Measurements from ENCODE around the gene MYO5B. TPM values are rescaled to one million over a fixed set of nuclear protein-coding genes. Genes with fewer than 3 reads are reported as not detected.

Gene MYO5B
- total and polyA plus RNA-seq, 2 of the 4 experiments (the other 2 are of a cell fraction), result 0.24 to 0.54 TPM

GRCh38 chr18:49993299-49993698, 201.6 kb downstream of the MYO5B start:
- dilution Hi-C loops (cut with HindIII; ENCODE audit: low sequenced_read_pairs, unreplicated experiment), result no loop called here
- DNase-seq, result no peak
- H3K27ac ChIP-seq (ENCODE audit: insufficient read depth, low read length), result no peak overlapping the region
- no peak overlapping the region for H3K4me2 ChIP-seq (ENCODE audit: low read depth, low read length)
- no peak for ATAC-seq (ENCODE audit: low read depth)
- no peaks in the 10 kb centered on the region for H3K79me1 ChIP-seq (ENCODE audit: low read depth in 1 of 2, low read length in 2 of 2)
- no peaks in the 10 kb centered on the region for H4K20me1 ChIP-seq (ENCODE audit: insufficient read depth, low read length)
- H3K4me1 ChIP-seq (ENCODE audit: control insufficient read depth, insufficient read depth, low read length), result no peaks in the 10 kb centered on the region
- CTCF ChIA-PET, result no interaction called here
- H2AFZ ChIP-seq (replicated peaks; ENCODE audit: low read length, poor library complexity), result no peak overlapping the region
- H3K9me1 ChIP-seq (ENCODE audit: insufficient read depth, low read length), result no peaks in the 10 kb centered on the region
- POLR2A ChIA-PET (ENCODE audit: unreplicated experiment), result no interaction called here
- intact Hi-C loops (cut with micrococcal nuclease), result loop anchor here (10.0 kb wide), 1 partner anchor 62 kb away; no protein-coding TSS in a partner anchor
- no peak overlapping the region for H3K56ac ChIP-seq (ENCODE audit: extremely low read depth, insufficient read depth, low read length)
- no peak overlapping the region for H3K23ac ChIP-seq (ENCODE audit: low read depth, low read length)
- H3K4ac ChIP-seq (ENCODE audit: low read depth, low read length), result no peak overlapping the region
- no peak overlapping the region for H2AK5ac ChIP-seq (ENCODE audit: low read depth, low read length)
- H3K4me3 ChIP-seq (ENCODE audit: insufficient read depth, low read depth, low read length), result no peak overlapping the region
- TF ChIP-seq ELK1 (IDR thresholded peaks at IDR 0.05; ENCODE audit: borderline replicate concordance, low read depth, low read length) (no peak), CHD1 (IDR thresholded peaks at IDR 0.05; ENCODE audit: low read depth, low read length) (no peak), RCOR1 (IDR thresholded peaks at IDR 0.05; ENCODE audit: insufficient replicate concordance, low read length) (no peak), RFX5 (IDR thresholded peaks at IDR 0.05; ENCODE audit: low read depth, low read length) (no peak), RAD21 (IDR thresholded peaks at IDR 0.05; ENCODE audit: low read length) (no peak), NFE2L2 (IDR thresholded peaks at IDR 0.05; ENCODE audit: low read depth, low read length) (no peak), MAZ (IDR thresholded peaks at IDR 0.05; ENCODE audit: borderline replicate concordance, low read depth, low read length) (no peak), USF2 (IDR thresholded peaks at IDR 0.05; ENCODE audit: low read depth, low read length) (no peak), MAFK (IDR thresholded peaks at IDR 0.05; ENCODE audit: low read depth, low read length) (no peak), MXI1 (IDR thresholded peaks at IDR 0.05; ENCODE audit: borderline replicate concordance, low read depth, low read length) (no peak), CTCF (conservative IDR thresholded peaks at IDR 0.05; ENCODE audit: low read depth, low read length) (no peak), BHLHE40 (IDR thresholded peaks at IDR 0.05; ENCODE audit: low read depth, low read length) (no peak), CEBPB (IDR thresholded peaks at IDR 0.05; ENCODE audit: low read depth, low read length) (no peak), SMC3 (IDR thresholded peaks at IDR 0.05; ENCODE audit: low read depth, low read length) (no peak), POLR2A (IDR thresholded peaks at IDR 0.05; ENCODE audit: low read depth, low read length) (no peak), FOS (IDR thresholded peaks at IDR 0.05; ENCODE audit: low read depth, low read length) (no peak)
- no peak overlapping the region for H2BK120ac ChIP-seq (ENCODE audit: low read depth, low read length)
- in situ Hi-C loops (cut with MboI; ENCODE audit: low sequenced_read_pairs), result no loop called here
- no peaks in the 10 kb centered on the region for H3K9me3 ChIP-seq (ENCODE audit: control insufficient read depth, insufficient read depth, low read length)
- H3K36me3 ChIP-seq (ENCODE audit: control insufficient read depth, insufficient read depth, low read length), result no peaks in the 10 kb centered on the region
- H3K18ac ChIP-seq (ENCODE audit: low read depth, low read length), result no peak overlapping the region
- no peak overlapping the region for H2AK9ac ChIP-seq (replicated peaks; ENCODE audit: low read depth, low read length, poor library complexity)
- H3K27me3 ChIP-seq (ENCODE audit: control insufficient read depth, insufficient read depth, low read length), result peaks cover 2% of the 10 kb centered on the region; the same call in 1 of the 2 replicates
- H3K14ac ChIP-seq (replicated peaks; ENCODE audit: low read depth, low read length), result no peak overlapping the region
- H4K91ac ChIP-seq (ENCODE audit: insufficient read depth, low read depth, low read length), result no peak overlapping the region
- H2BK20ac ChIP-seq (ENCODE audit: low read depth, low read length), result no peak overlapping the region
- no peak overlapping the region for H3K9ac ChIP-seq (ENCODE audit: low read depth, low read length)
- no CpG with 5 or more reads among the region's 6 CpGs for WGBS, 2 experiments (ENCODE audit: extremely low coverage in 2 of 2, insufficient read length in 1 of 2)
- no peak overlapping the region for H2BK5ac ChIP-seq (ENCODE audit: low read depth, low read length, poor library complexity, severe bottlenecking)
- no peak overlapping the region for H4K8ac ChIP-seq (ENCODE audit: low read depth in 2 of 2, low read length in 2 of 2)
- H4K5ac ChIP-seq (ENCODE audit: low read depth, low read length), result no peak overlapping the region
- H2BK15ac ChIP-seq (ENCODE audit: low read depth, low read length), result no peak overlapping the region
- no TSS peak for BruUV-seq (replicated peaks)

Measured in IMR-90 (cell line).